ENCODE results near the gene SCN2A.

The SCN2A gene

DNA sequence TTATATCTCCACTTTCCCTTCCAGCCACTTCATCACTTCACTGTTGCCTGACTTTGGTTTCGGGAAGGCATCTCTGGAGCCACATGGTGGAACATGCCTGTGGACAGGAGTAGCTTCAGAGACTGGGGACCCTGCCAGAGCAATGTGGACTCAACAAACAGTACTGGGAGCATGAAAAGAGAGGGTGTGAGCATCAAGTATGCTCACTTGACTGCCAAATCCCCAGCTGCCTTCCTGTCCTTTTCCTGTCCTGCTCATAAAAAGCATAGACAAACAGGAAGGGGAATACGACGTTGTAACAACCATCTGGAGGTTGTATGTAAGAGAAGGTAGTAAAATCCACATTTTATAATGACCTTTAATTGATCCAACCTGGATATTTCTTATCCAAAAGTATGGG lies 169.0 kb downstream of the SCN2A start:
- no peak overlapping the region for H3K4me3 ChIP-seq (ENCODE audit: control insufficient read depth, low read depth, low read length)
- TF ChIP-seq, protein P1, sequence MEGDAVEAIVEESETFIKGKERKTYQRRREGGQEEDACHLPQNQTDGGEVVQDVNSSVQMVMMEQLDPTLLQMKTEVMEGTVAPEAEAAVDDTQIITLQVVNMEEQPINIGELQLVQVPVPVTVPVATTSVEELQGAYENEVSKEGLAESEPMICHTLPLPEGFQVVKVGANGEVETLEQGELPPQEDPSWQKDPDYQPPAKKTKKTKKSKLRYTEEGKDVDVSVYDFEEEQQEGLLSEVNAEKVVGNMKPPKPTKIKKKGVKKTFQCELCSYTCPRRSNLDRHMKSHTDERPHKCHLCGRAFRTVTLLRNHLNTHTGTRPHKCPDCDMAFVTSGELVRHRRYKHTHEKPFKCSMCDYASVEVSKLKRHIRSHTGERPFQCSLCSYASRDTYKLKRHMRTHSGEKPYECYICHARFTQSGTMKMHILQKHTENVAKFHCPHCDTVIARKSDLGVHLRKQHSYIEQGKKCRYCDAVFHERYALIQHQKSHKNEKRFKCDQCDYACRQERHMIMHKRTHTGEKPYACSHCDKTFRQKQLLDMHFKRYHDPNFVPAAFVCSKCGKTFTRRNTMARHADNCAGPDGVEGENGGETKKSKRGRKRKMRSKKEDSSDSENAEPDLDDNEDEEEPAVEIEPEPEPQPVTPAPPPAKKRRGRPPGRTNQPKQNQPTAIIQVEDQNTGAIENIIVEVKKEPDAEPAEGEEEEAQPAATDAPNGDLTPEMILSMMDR (IDR thresholded peaks at IDR 0.05; ENCODE audit: control insufficient read depth, insufficient read depth, low read depth, low read length, missing control alignments), result no peak
- DNase-seq (ENCODE audit: low read depth), result peak; percentile 37

DNA sequence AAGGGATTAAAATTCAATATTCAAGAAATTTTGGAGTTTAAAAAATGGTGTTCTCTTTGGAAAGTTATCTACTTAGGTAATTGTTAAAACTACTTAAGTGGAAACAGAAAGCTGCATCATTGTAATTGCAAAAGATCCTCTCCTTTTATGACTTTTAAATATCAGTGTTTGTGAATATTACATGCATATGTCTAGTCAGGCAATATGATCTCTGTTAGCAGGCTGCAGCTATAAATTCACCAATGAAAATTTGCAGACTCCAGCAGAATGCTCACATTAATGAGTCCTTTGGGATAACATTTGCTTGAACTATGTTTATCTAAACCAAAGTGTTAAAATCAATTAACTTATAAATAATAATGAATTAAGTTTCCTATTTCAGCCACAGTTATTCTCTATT lies 171.1 kb downstream of the SCN2A start:
- TF ChIP-seq, protein P1 (IDR thresholded peaks at IDR 0.05; ENCODE audit: control insufficient read depth, insufficient read depth, low read depth, low read length, missing control alignments), result no peak
- no peak for DNase-seq (ENCODE audit: low read depth)
- no peak overlapping the region for H3K4me3 ChIP-seq (ENCODE audit: control insufficient read depth, low read depth, low read length)

DNA sequence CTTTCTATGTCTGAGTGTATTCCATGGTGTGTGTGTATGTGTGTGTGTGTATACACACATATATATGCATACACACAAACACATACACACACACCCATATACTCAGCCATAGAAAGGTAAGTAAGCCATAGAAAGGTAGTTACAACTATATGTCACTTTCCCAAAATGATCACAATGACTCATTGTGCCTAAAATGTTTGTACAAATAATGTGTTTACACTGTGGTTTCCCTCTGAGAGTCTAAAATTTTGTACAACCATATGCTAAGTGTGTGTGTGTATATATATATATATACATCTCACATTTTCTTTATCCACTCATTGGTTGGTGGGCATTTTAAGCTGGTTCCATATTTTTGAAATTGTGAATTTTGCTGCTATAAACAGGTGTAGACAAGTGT lies 175.0 kb downstream of the SCN2A start:
- DNase-seq (ENCODE audit: low read depth), result no peak
- no peak overlapping the region for H3K4me3 ChIP-seq (ENCODE audit: control insufficient read depth, low read depth, low read length)
- TF ChIP-seq, protein P1 (IDR thresholded peaks at IDR 0.05; ENCODE audit: control insufficient read depth, insufficient read depth, low read depth, low read length, missing control alignments), result no peak

DNA sequence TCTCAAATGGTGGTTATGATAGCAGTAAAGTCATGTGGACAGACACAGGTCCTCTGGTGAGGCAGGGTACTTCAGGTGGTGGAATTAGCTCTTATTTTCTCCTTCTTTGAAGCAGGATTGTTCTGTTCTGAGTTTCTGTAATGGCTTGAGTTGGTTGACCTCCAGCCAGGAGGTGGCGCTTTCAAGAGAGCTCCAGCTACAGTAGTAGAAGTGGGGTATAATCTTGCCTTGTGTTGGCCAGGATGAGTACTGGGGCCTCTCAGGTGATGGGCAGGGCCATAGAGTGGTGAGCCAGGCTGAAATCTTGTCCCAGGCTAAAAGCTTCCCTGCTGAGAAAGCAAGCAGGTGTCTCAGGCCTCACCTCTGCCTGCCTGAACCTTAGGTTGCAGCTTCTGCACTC lies 177.8 kb downstream of the SCN2A start:
- TF ChIP-seq, protein P1 (IDR thresholded peaks at IDR 0.05; ENCODE audit: control insufficient read depth, insufficient read depth, low read depth, low read length, missing control alignments), result no peak

DNA sequence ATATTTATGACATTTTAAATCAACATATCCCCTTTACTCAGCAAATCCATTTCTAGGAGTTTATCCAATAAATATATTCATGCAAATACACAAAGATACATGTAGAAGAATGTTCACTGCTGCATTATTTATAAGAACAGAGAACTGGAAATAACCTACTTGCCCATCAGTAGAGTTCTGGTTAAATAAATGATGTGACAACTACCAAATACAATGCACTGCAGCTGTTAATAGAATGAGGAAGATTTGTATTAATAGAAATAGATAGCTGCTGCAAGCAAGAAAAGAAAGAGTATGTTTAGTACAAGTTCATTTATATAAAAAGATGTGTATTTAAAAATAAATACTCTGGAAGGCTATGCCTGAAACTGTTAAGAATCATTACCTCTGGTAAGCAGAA lies 181.0 kb downstream of the SCN2A start:
- H3K4me3 ChIP-seq (ENCODE audit: control insufficient read depth, low read depth, low read length), result no peak overlapping the region
- no peak for DNase-seq (ENCODE audit: low read depth)
- TF ChIP-seq, protein P1 (IDR thresholded peaks at IDR 0.05; ENCODE audit: control insufficient read depth, insufficient read depth, low read depth, low read length, missing control alignments), result no peak

More for the DNA sequence above, 177.8 kb downstream of the SCN2A start:
- no peak overlapping the region for H3K4me3 ChIP-seq (ENCODE audit: control insufficient read depth, low read depth, low read length)
- DNase-seq (ENCODE audit: low read depth), result no peak

DNA sequence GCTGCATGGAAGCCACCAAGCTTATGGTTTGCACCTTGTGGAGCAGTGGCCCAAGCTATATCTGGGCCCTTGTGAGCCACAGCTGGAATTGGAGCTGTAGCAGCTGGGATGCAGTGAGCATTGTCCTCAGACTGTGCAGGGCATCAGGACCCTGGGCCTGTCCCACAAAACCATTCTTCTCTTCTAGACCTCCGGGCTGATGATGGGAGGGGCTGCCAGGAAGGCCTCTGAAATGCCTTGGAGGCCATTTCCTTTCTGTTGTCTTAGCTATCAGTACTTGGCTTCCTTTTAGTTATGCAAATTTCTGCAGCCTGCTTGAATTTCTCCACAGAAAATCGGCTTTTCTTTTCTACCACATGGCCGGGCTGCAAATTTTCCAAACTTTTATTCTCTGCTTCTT lies 183.9 kb downstream of the SCN2A start:
- no peak for DNase-seq (ENCODE audit: low read depth)
- no peak overlapping the region for H3K4me3 ChIP-seq (ENCODE audit: control insufficient read depth, low read depth, low read length)
- TF ChIP-seq, protein P1 (IDR thresholded peaks at IDR 0.05; ENCODE audit: control insufficient read depth, insufficient read depth, low read depth, low read length, missing control alignments), result no peak

DNA sequence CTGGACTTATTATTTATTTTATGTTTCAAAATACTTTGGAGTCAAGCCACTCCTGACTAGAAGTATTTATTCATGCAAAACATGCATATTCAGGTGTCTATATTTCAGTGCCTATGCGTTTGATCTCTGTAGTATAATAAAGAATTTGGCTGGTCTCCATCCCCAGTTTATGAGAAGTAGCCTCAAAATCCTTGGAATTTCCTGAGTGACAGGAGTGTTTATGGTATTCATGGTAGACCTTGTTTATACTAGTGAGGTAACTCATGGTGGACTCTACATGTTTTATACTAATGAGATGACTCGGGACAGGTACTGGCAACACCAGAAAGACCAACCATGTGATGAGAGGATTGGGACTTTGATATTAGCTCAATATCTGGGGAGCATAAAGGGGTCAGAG lies 186.3 kb downstream of the SCN2A start:
- DNase-seq (ENCODE audit: low read depth), result no peak
- TF ChIP-seq, protein P1 (IDR thresholded peaks at IDR 0.05; ENCODE audit: control insufficient read depth, insufficient read depth, low read depth, low read length, missing control alignments), result no peak

More for the DNA sequence above, 186.3 kb downstream of the SCN2A start:
- H3K4me3 ChIP-seq (ENCODE audit: control insufficient read depth, low read depth, low read length), result no peak overlapping the region
